Neutrophil (primary cell): Measurements from ENCODE around the gene PDCD5.

Source experiments
- H3K27ac ChIP-seq: fragments of 200-600 bp; sonication (generic); 2 replicates; pipeline ENCODE4 v1.5.1; 2016; ENCODE audit warnings: mild to moderate bottlenecking, moderate library complexity
- H3K27me3 ChIP-seq: fragments of 200-600 bp; sonication (generic); 2 replicates; pipeline ENCODE4 v1.6.0; 2016; ENCODE audit warnings: mild to moderate bottlenecking
- H3K36me3 ChIP-seq: fragments of 200-600 bp; sonication (generic); 2 replicates; pipeline ENCODE4 v1.5.1; 2017
- H3K4me1 ChIP-seq, 2 experiments: fragments of 200-600 bp in 1 of 2; sonication (generic) in 1 of 2; 1 replicate in 1 of 2; 2 replicates in 1 of 2; pipeline versions ENCODE4 v1.5.1 to v1.6.1; 2013 to 2016; ENCODE audit warnings: low read depth in 1 of 2, low read length in 1 of 2, mild to moderate bottlenecking in 1 of 2, moderate library complexity in 1 of 2; ENCODE audit not compliant: control insufficient read depth in 1 of 2, insufficient read depth in 1 of 2
- H3K4me3 ChIP-seq, 2 experiments: fragments of 200-600 bp in 1 of 2; sonication (generic) in 1 of 2; 1 replicate in 1 of 2; 2 replicates in 1 of 2; pipeline ENCODE4 v1.5.1; 2013 to 2016; ENCODE audit warnings: low read depth in 1 of 2, low read length in 1 of 2, mild to moderate bottlenecking in 1 of 2, moderate library complexity in 1 of 2
- H3K9me3 ChIP-seq: fragments of 200-600 bp; sonication (generic); 2 replicates; pipeline ENCODE4 v1.5.1; 2016
- CTCF ChIP-seq: fragments of 200-600 bp; sonication (generic); IDR thresholded peaks from 2 replicates; pipeline ENCODE4 v1.5.1; 2016; ENCODE audit warnings: antibody characterized with exemption

Gene PDCD5

GRCh38 chr19:32630338-32630737 is 49.3 kb downstream of the PDCD5 start:
- no peaks in the 10 kb centered on the region for H3K9me3 ChIP-seq
- TF ChIP-seq CTCF = no peak
- H3K27me3 ChIP-seq = no peaks in the 10 kb centered on the region
- H3K36me3 ChIP-seq = peaks cover 86% of the 10 kb centered on the region
- H3K4me1 ChIP-seq = no peaks in the 10 kb centered on the region
- no peak overlapping the region for H3K4me3 ChIP-seq
- no peak overlapping the region for H3K27ac ChIP-seq

- Histone ChIP-seq H3K36me3 (peaks cover 86% of the 10 kb centered on the region), H3K4me1 (no peaks in the 10 kb centered on the region), H3K9me3 (no peaks in the 10 kb centered on the region), H3K27me3 (no peaks in the 10 kb centered on the region), H3K4me3 (no peak overlapping the region), H3K27ac (no peak overlapping the region)
- no peak for TF ChIP-seq CTCF
Observed at GRCh38 chr19:32631381-32631780, 50.4 kb downstream of the PDCD5 start.
